GM21367 (cell line): ENCODE measurements around the gene COBL.

Experiments
- ATAC-seq: cut with Tn5 transposase; IDR thresholded peaks from one replicate; pipeline ENCODE4 v1.9.1; 2021; ENCODE audit not compliant: unreplicated experiment

COBL gene

DNA sequence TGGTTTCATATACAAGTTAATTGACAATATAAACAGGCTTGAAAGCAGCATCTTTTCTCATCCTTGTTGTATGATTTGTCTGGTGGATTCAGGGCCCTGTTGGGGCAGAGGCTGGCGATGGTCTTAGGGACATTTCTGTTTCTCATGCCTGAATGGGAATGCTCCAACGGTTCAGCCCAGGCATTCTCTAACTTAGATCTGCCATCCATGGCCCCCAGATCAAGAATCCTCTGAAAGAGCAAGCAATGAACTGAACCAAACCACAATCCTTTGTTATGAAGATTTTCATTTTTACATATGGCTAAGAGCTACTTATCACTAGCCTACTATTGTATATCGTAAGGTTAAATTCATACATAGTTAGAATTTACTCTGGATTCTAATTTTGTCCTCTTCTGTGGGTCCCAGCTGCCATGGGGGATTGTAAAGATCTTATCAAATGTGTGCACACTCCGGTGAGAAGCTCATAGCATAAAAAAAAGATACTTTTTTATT is 163.9 kb downstream of the COBL start:
- no peak for ATAC-seq

DNA sequence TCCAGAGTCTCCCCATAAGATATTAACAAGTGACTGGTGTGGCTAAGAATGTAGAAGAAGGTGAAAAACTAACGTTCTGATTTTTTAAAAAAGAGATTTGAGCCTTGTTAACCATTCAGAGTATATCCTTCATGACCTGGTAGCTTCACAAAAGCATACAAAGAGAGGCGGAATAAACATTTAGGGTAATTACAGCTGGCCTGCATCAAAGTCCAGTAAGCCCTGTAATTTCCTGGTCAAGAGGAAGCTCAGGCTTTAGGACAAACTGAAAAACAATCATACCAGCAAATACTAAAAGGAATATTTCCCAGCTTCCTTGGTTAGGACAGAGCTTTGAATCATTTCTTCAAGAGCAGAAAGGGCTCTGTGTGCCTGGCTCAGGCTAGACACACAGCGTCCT is 165.2 kb downstream of the COBL start:
- no peak for ATAC-seq

DNA sequence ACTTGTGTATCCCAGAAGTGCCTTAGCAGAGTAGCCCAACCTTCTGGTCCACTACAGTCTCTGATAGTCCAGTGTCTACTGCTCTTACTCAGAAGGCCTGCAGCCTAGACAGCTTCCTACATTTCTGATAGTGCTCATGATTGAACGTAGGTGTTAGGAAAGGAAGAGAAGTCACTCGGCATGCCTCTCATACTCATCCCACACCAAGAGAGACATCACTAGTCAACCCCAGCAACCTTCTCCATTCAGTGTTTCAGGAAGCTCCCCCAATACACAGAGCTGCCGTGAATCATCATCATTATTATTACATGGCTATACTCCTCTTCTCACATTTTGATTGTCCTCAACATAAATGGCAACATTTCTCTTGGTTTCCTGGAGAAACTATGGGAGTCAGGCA is 166.4 kb downstream of the COBL start:
- ATAC-seq, result no peak

DNA sequence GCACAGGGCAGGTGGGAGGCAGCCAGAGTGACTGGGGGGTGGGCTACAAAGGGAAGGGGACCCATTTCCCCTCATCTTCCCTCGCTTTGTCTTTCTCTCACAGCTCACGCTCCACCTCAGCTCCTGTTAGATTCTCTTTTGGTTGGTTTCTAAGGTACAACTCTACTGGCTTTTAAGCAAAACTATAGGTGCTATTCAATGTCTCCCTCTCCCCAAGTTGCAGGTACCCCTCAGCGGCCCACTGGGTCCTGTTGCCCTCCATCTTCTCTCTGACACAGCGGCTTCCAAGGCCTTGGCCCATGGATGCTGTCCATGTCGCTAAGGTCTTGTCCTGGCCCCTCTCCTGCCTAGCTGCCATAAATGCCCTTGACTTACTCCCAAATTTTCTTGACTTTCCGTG is 168.4 kb downstream of the COBL start:
- no peak for ATAC-seq

DNA sequence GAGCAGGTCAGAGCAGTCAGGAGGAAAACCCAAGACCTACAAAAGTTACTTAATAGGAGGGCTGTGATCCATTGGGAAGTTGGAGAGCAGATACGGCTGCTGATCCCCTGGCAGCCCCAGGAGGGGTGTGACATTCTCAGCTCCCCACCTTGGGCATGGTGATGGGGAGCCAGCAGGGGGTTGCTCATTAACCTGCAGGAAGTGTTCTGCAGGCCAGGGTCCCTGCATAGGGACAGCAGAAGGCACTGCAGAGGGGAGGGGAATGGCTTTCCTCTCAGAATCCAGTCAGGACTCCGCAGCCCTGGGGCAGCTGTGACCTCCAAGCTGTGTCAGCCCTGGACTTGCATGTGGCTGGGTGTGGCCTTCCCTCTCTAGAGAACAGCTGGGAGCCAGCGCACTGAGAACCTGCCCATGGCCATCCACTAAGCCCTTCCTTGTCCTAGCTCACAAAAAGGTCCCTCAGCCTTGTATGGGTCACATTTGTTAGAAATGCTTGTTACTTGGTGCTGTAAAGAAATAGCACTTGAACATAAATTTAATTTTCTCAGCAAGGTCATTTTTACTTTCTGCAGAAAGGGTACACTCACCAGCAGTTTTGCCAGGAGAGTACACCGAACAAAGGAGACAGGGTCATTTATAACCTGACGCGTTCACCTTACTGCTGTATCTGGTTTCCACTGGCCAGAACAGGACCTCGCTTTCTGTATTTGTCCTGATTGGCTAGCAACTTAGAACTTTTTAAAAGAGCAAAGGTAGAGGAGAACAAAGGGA is 169.6 kb downstream of the COBL start:
- ATAC-seq, result no peak

DNA sequence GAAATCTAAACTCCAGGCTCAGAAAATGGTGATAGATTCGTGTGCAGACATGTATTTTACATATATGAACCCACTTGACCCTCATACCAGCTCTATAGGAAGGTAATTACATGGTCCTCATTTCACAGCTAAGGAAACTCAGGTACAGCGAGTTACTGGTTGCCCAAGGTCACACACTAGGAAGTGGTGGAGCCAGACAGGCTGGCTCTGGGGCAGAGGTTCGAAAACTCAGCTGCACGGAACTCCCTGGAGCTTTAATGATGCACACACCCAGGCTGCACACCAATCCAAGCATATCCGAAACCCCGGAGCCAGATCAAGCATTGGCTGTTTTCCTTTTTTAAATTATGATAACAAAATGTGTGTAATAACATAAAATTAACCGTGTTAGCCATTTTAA is 172.4 kb downstream of the COBL start:
- ATAC-seq, result no peak

DNA sequence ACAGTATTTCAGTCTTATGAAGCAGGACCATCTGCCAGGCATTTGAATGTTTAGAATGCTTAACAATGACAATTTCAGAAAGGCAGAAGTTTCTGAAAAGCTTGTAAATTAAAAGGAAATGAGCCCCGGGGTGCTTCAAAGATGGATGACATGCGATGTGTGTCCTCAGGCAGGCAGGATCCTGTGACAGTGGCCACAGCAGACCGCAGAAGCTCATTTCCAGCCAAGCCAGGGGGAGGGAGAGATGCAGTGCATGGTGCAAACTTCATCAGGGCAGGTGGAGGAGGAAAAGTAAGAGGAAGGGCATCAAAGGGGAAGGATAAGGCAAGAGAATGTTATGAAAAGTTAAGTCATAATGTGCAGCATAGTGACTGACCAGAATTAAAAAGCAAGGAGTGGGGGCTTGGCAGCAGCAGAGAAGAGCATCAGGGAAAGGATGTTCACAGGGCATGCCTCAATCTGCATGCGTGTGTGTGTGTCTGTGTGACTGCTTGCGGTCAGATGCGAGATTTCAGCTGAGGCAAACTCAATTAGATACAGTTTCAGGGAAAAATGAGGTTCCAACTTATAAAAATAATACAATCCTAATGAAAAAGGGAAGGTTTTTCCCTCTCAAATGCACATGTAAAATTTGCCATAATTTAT is 173.7 kb downstream of the COBL start:
- ATAC-seq, result no peak

DNA sequence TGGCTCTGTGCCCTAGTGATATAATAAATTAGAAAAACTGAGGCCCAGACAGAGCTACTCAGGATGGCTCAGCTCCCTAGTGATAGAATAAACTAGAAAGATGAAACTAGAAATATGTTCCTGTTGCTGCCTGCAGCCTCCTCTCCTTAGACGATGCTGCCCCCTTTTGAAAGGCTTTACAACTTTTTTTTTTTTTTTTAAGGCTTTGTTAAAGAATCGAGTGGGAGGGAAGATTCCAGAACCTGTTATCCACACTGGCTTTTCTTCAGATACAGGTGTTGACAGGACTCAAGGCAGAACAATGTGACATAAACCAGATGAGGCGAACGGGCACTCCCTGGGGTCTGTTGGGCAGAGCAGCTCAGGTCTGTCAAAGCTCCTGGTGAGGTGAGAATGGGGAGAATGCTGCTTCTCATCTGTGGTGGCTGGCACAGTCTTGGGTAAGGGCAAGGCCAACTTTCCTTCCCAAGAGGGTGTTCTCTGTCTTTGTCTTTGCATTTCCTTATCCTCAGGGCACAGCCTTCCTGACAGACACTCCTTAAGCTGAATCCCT is 175.1 kb downstream of the COBL start:
- ATAC-seq, result no peak

DNA sequence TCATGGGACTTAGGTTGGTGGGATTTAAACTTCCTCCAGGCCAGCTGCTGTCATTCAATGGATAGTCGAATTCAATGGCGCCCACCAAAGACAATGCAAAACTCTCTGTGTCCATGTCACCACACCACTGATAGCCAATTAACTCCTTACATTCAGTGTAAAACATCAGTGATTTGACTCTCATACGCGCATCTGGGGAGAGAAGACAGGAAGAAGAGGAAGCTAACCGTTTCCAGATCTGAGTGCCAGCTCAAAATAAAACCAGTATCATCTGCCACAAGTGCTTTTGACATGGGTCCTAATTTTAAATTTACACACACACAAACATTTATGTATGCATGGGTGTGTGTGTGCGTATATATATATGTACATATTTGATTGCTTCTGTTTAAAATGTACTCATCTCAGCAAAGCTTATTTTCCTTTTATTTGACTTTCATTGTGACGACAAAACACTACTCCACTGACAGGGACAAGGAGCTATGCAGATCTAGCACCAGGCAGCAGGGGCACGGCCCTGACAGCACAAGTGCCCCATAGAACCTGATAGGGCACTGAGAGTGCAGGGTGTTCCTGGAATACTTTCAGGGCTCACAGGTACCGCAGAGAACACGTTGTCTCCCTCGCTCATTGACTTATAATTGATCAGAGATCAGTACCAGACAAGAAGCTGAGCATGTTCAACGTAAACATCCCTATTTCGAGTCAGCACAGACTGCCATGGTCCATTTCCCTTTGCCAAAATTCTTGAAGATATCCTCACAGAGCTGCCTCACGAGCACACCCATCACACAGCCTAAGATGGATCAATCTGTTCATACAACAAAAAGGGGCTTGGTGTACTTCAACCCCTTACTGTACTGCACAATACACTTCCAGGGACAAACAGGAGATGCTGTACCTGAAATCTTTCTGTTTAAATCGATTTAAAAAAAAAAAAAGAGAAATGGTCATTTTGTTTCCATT is 176.1 kb downstream of the COBL start:
- no peak for ATAC-seq

DNA sequence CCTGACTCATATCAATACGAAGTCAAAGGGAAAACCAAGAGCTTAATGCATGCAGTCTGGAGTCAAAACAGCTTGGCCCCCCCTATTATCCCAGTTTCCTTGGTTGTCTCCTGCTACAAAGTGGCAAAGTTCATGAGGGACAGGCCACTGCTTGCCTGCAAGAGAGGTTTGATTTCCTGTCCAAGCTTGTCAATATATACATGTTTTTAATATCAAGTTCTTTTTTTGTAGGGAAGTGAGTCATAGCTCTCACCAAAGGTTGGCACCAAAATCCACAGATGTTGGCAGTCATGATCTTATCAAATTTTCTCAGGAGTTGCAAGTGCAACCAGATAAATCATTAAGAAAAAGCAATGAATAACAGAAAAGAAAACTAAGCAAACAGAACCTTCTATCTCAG is 176.8 kb downstream of the COBL start:
- ATAC-seq, result no peak

DNA sequence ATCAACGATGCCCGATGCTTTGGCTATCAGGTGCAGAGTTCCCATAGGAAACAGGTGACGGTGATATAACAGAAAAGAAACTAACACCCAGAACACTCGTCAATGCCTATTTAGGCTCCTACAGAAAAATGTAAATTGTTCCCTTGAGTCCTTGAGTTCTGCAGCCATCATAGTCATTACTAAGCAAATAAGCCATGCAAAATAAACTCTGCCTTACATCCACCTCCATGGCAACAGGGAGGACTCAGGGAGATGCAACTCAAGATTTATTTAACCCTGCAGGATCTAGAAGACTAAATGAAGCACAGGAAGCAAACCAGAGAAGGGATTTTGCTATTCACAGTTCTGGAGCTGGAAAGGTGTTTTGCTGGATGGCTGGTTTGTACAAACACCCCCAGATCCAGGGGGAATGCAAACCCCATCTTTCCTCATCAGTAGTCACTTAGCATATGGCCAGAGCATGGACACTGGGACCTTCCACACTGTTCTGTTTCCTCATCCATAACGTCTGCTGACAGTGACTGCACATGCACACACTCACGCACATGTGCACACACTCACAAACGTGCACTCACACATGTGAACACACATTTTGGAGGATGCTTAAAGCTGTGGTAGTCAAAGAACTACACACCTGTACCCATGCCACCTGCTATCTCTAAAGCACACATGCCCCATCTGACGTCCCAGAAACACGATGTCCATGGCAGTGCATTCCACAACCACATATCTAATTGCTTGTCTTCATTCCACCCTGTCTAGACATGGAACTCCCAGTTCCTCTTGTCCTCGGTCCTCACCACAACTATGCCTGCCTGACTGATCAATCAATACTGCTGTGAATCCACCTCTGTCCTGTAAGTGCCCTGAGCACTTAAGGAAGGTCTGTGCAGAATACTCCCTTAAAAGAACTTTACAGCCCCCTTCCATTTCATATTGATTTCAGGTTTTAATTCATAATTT is 178.2 kb downstream of the COBL start:
- no peak for ATAC-seq

DNA sequence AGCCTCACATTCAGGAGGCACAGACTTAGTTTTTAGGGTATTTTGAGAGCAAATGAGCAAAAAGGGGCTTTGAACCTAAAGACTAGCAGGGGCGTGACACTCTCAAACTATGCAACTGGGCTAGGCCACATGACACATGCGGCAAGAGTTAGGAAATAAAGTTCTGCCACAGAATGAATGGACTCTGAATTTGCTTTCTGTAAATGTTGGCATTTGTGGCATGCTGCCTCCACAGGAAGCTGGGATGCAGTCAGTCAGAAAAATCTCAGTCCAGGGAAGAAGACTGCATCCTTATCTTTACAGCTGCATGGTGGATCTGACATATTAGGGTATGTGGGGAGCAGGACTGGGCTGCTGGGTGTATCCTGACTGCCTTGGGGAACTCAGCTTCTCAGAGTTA is 181.0 kb downstream of the COBL start:
- ATAC-seq, result no peak

DNA sequence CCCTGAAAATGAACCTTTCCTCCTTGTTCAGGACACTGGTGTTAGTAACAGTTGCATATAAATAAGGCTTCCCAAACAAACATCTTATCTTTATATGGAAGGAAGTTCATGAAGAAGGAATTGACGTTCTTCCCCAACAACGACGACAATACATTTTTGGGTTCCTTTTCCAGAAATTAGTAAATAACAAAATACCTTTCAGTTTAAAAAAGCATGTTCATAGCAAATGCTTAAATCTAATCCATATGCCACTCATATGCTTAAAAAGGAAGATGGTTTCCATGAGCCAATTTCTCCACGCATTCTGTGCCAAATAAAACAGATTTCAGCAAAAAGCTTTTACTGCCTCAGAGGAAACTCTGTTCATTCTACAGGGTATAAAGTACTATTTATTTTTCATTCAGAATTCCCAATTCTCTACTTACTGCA is 182.6 kb downstream of the COBL start:
- no peak for ATAC-seq

DNA sequence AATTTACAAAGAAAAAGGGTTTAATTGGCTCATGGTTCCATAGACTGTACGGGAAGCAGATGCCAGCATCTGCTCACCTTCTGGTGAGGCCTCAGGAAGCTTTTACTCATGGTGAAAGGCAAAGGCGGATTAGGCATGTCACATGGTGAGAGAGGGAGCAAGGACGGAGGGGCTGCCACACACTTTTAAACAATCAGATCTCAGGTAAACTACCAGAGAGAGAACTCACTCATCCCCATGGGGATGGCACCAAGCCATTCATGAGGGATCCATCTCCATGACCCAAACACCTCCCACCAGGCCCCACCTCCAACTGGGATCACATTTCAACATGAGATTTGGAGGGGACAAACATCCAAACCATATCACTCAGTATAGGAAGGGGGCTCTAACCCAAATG is 183.9 kb downstream of the COBL start:
- ATAC-seq, result no peak

DNA sequence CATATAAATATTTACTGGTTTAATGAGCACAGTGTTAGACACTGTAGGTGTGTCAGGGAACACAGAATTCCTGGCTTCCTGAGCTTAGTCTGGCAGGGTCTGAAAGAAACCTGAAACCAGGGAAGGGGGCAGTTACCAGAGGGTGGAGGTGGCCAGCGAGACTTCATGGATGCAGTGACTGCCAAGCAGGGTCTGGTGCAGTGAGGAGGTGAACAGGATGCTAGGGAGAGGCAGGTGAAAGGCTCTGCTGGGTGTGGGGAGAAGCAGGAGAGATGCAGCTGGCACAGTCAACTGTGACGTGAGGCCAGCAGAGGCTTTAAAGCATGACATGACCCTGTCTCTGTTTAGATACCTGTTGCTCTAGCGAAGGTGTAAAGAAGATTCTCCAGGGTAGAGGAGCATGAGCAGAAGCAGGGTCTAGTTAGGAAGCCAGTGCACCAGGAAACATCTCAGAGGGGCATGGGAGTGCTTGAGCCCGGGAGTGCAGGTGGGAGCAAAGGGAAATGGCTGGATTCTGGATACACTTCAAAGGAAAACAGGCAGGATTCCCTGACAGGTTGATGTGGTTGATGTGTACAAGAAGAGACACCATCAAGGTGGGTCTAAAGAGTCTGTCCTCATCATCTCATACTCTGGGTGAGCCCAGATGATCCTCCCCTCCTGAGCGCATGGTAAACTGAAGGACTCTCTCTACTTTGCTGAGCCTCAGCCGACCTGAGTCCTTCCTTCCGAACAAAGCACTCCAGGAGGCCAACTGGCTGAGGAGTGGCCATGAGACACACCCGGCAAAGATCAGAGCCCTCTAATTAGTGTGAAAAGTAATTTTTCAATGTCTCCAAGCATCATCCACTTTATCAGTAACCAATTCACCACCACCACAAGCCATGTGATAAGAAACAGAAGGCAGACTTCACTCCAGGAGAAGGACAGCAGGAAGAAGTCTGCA is 186.8 kb downstream of the COBL start:
- ATAC-seq, result no peak

DNA sequence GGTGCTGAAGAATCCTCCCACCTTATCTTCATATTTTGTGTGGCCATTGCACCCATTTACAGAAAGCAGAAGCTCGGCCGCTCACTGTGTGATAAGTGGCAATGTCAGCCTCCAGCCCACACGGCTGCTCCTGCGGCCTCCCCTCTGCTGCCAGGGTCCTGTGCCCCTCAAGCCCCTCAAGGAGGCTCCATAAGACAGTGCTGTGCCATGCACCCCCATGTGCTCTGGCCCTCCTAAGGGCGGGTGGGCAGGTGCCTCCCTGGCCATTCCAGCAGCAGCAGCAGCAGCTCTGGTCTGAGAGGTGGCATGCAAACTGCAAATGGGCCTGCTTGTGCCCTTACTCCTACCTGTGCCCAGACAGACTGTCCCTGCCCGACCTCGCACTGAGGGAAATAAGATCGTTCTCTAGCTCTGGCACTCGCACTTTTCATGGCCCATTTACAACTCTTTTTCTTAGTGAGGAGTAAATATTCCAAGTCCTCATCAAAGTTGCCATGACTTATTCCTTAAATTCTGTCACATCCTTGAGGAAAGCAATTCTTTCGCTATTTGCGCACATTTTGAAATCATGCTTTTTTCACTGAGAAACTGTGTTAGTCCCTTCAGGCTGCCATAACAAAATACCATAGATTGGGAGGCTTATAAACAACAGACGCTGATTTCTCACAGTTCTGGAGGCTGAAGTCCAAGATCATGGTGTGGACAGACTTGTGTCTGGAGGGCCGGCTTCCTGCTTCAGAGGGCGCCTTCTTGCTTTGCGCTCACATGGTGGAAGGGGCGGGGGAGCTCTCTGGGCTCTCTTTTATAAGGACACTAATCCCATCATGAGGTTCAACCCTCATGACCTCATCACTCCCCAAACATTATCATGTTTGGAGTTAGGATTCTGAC is 187.8 kb downstream of the COBL start:
- ATAC-seq, result no peak

DNA sequence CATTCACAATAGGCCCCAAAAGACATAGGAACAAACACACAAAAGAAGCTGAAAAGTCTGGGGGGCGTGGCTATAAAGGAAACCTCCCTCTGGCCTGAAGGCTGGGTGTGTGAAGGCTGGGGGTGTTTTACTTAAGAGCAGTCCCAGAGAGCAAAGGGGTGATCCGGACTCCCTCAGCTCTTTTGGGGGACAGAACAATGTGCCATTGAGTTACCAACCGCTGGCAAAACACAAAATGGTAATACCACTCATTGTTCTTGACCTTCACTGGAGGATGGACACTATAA is 189.0 kb downstream of the COBL start:
- no peak for ATAC-seq
